MM.1S (cell line): ENCODE data around the gene NARF.

Experiments used
- DNase-seq: peaks from one replicate; pipeline ENCODE4 v3.0.0-alpha.2; 2015
- H2AFZ ChIP-seq: fragments of 300-600 bp; sonication (generic); 2 replicates; pipeline ENCODE4 v1.6.0; 2016; ENCODE audit warnings: antibody characterized with exemption, low read length
- H3F3A ChIP-seq: fragments of 300-600 bp; sonication (generic); 2 replicates; pipeline ENCODE4 v1.6.1; 2016; ENCODE audit warnings: mild to moderate bottlenecking, antibody characterized with exemption, low read length, moderate library complexity, mixed read lengths; ENCODE audit not compliant: insufficient read depth
- H3K27ac ChIP-seq: fragments of 300-600 bp; sonication (generic); 2 replicates; pipeline ENCODE4 v1.5.1; 2016; ENCODE audit warnings: mild to moderate bottlenecking, low read length
- H3K27me3 ChIP-seq: fragments of 300-600 bp; sonication (generic); replicated peaks from 2 replicates; pipeline ENCODE4 v1.6.0; 2016; ENCODE audit warnings: low read length; ENCODE audit not compliant: insufficient read depth
- H3K36me3 ChIP-seq: fragments of 300-600 bp; sonication (generic); replicated peaks from 2 replicates; pipeline ENCODE4 v1.6.1; 2016; ENCODE audit warnings: mild to moderate bottlenecking, low read length, mixed read lengths; ENCODE audit not compliant: insufficient read depth
- H3K4me1 ChIP-seq: fragments of 300-600 bp; sonication (generic); 2 replicates; pipeline ENCODE4 v1.6.1; 2016; ENCODE audit warnings: low read length, mixed read lengths
- H3K4me2 ChIP-seq: fragments of 300-600 bp; sonication (generic); 2 replicates; pipeline ENCODE4 v1.6.0; 2016; ENCODE audit warnings: low read depth, low read length
- H3K4me3 ChIP-seq: fragments of 300-600 bp; sonication (generic); 2 replicates; pipeline ENCODE4 v1.5.1; 2016; ENCODE audit warnings: low read length, mixed read lengths
- H3K79me2 ChIP-seq: fragments of 300-600 bp; sonication (generic); 2 replicates; pipeline ENCODE4 v1.6.1; 2016; ENCODE audit warnings: mixed run types, low read length, mixed read lengths
- H3K9ac ChIP-seq: fragments of 300-600 bp; sonication (generic); 2 replicates; pipeline ENCODE4 v1.6.1; 2016; ENCODE audit warnings: low read length, mixed read lengths
- H3K9me2 ChIP-seq: fragments of 300-600 bp; sonication (generic); replicated peaks from 2 replicates; pipeline ENCODE4 v1.6.1; 2016; ENCODE audit warnings: mild to moderate bottlenecking, low read length, mixed read lengths; ENCODE audit not compliant: insufficient read depth
- H3K9me3 ChIP-seq: fragments of 300-600 bp; sonication (generic); replicated peaks from 2 replicates; pipeline ENCODE4 v1.6.1; 2016; ENCODE audit warnings: mild to moderate bottlenecking, low read length, mixed read lengths; ENCODE audit not compliant: insufficient read depth
- H4K20me1 ChIP-seq: fragments of 300-600 bp; sonication (generic); 2 replicates; pipeline ENCODE4 v1.6.1; 2016; ENCODE audit warnings: mild to moderate bottlenecking, low read length, moderate library complexity, mixed read lengths; ENCODE audit not compliant: insufficient read depth
- EZH2 ChIP-seq: fragments of 300-600 bp; sonication (generic); optimal IDR thresholded peaks from 2 replicates; pipeline ENCODE3; 2017; ENCODE audit warnings: low read depth, mild to moderate bottlenecking, antibody characterized with exemption, low read length, mixed read lengths
- EZH2phosphoT487 ChIP-seq: fragments of 300-600 bp; sonication (generic); IDR thresholded peaks from 2 replicates; pipeline ENCODE4 v1.6.1; 2018; ENCODE audit warnings: antibody characterized with exemption, low read length
- TF ChIP-seq, protein P1 (sequence below): fragments of 300-600 bp; sonication (generic); IDR thresholded peaks from 2 replicates; pipeline ENCODE4 v1.5.1; 2016; ENCODE audit warnings: antibody characterized with exemption, low read length, mixed read lengths

NARF gene

DNA sequence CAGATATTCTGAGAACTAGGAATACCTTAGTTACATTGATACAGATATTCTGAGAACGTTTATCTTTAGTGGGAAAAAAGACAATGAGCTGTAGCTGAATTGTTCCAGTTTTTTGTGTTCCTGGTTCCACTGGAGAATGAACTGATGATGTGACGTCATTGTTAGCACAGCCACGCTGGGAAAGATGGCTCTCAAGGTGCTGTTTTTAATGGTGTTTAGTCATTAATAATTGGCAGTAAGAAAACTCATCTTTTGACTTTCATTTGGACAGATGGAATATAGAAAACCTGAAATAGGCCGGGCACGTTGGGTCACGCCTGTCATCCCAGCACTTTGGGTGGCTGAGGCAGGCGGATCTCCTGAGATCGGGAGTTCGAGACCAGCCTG, 71.4 kb downstream of the NARF start:
- Histone ChIP-seq H3K9ac (no peak overlapping the region), H3K4me2 (no peak overlapping the region), H3F3A (peaks cover 6% of the 10 kb centered on the region), H3K4me1 (peaks cover 14% of the 10 kb centered on the region), H2AFZ (no peak overlapping the region), H3K27me3 (no peaks in the 10 kb centered on the region), H3K27ac (no peak overlapping the region), H3K36me3 (no peaks in the 10 kb centered on the region), H4K20me1 (peaks cover 62% of the 10 kb centered on the region), H3K4me3 (no peak overlapping the region), H3K9me2 (no peaks in the 10 kb centered on the region), H3K79me2 (peaks cover 100% of the 10 kb centered on the region), H3K9me3 (no peaks in the 10 kb centered on the region)
- no peak for DNase-seq
- TF ChIP-seq, protein P1, sequence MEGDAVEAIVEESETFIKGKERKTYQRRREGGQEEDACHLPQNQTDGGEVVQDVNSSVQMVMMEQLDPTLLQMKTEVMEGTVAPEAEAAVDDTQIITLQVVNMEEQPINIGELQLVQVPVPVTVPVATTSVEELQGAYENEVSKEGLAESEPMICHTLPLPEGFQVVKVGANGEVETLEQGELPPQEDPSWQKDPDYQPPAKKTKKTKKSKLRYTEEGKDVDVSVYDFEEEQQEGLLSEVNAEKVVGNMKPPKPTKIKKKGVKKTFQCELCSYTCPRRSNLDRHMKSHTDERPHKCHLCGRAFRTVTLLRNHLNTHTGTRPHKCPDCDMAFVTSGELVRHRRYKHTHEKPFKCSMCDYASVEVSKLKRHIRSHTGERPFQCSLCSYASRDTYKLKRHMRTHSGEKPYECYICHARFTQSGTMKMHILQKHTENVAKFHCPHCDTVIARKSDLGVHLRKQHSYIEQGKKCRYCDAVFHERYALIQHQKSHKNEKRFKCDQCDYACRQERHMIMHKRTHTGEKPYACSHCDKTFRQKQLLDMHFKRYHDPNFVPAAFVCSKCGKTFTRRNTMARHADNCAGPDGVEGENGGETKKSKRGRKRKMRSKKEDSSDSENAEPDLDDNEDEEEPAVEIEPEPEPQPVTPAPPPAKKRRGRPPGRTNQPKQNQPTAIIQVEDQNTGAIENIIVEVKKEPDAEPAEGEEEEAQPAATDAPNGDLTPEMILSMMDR: no peak
- TF ChIP-seq EZH2phosphoT487 (no peak), EZH2 (no peak)

DNA sequence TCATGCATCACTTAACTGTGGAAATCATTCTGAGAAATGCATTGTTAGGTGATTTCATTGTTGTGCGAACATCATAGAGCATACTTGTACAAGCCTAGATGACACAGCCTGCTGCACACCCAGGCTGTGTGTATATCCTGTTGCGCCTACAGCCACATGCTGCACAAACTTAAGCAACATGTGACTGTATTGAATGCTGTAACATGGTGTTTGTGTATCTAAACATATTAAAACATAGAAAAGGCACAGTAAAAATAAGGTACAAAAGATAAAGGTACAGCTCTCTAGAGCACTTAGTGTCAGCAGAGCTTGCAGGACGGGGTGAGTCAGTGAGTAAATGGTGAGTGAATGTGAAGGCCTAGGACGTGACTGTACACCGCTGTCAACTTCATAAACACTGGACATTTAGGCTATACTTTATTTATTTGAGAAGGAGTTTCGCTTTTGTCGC, 72.9 kb downstream of the NARF start:
- Histone ChIP-seq H3K9me3 (no peaks in the 10 kb centered on the region), H4K20me1 (peaks cover 48% of the 10 kb centered on the region), H3K4me1 (peaks cover 29% of the 10 kb centered on the region), H3K36me3 (no peaks in the 10 kb centered on the region), H3K4me2 (no peak overlapping the region), H3K9ac (no peak overlapping the region), H3K27ac (no peak overlapping the region), H3F3A (peaks cover 21% of the 10 kb centered on the region), H3K27me3 (no peaks in the 10 kb centered on the region), H2AFZ (no peak overlapping the region), H3K79me2 (peaks cover 100% of the 10 kb centered on the region), H3K4me3 (no peak overlapping the region), H3K9me2 (no peaks in the 10 kb centered on the region)
- TF ChIP-seq, protein P1: no peak
- no peak for TF ChIP-seq EZH2
- no peak for TF ChIP-seq EZH2phosphoT487
- DNase-seq: no peak

DNA sequence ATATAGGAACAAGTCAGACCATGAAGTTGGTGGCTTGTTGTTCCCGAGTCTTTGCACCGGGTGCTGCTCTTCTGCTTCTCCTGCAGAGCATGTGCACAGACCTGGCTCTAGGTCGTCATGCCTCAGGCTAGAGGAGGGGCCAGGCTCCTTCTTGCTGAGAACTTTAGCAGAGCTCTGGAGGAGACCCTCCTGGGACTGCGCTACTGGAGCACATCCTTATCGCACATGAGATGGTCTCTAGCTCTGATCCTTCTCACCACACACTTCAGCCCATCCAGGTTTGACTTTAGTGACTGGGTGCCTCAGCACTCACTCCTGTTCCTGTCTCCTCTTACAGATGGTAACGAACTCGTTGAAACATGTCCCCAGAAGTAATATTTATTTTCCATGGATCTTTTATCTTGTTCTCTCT, 75.9 kb downstream of the NARF start:
- peaks cover 26% of the 10 kb centered on the region for H4K20me1 ChIP-seq
- peak overlapping the region; percentile 78; the same call in 1 of the 2 replicates for H3K27ac ChIP-seq
- H2AFZ ChIP-seq: no peak overlapping the region
- H3K27me3 ChIP-seq: no peaks in the 10 kb centered on the region
- no peak overlapping the region for H3K4me3 ChIP-seq
- H3K79me2 ChIP-seq: peaks cover 100% of the 10 kb centered on the region
- no peaks in the 10 kb centered on the region for H3K9me2 ChIP-seq
- DNase-seq: no peak
- no peaks in the 10 kb centered on the region for H3K9me3 ChIP-seq
- no peak for TF ChIP-seq EZH2
- TF ChIP-seq EZH2phosphoT487: no peak
- TF ChIP-seq, protein P1: no peak
- no peak overlapping the region for H3K9ac ChIP-seq
- no peaks in the 10 kb centered on the region for H3K36me3 ChIP-seq
- H3F3A ChIP-seq: peaks cover 23% of the 10 kb centered on the region
- H3K4me2 ChIP-seq: peak overlapping the region; percentile 19; the same call in 1 of the 2 replicates
- H3K4me1 ChIP-seq: peaks cover 34% of the 10 kb centered on the region
